Loucy (cell line): ENCODE data around the gene TIAM2.

Experiments
- H2AFZ ChIP-seq: fragments of 200-600 bp; sonication (generic); 2 replicates; pipeline ENCODE4 v1.6.0; 2016; ENCODE audit warnings: antibody characterized with exemption, mild to moderate bottlenecking, low read length, moderate library complexity
- H3F3A ChIP-seq: fragments of 200-600 bp; 2 replicates; pipeline ENCODE4 v1.6.0; 2016; ENCODE audit warnings: antibody characterized with exemption, low read depth, mild to moderate bottlenecking
- H3K27me3 ChIP-seq: fragments of 200-600 bp; sonication (generic); 2 replicates; pipeline ENCODE4 v1.6.1; 2014; ENCODE audit warnings: low read length, mild to moderate bottlenecking; ENCODE audit not compliant: insufficient read depth, poor library complexity, severe bottlenecking
- H3K36me3 ChIP-seq: fragments of 200-600 bp; sonication (generic); 2 replicates; pipeline ENCODE4 v1.6.1; 2016; ENCODE audit warnings: low read length; ENCODE audit not compliant: insufficient read depth
- H3K4me1 ChIP-seq: fragments of 200-600 bp; sonication (generic); 2 replicates; pipeline ENCODE4 v1.5.1; 2014; ENCODE audit warnings: low read length, mild to moderate bottlenecking; ENCODE audit not compliant: insufficient read depth, poor library complexity, severe bottlenecking
- H3K4me2 ChIP-seq: fragments of 200-600 bp; sonication (generic); 2 replicates; pipeline ENCODE4 v1.6.0; 2014; ENCODE audit warnings: antibody characterized with exemption, low read length, low read depth, mild to moderate bottlenecking; ENCODE audit not compliant: poor library complexity, severe bottlenecking
- H3K4me3 ChIP-seq: fragments of 200-600 bp; sonication (generic); 2 replicates; pipeline ENCODE4 v1.5.1; 2014; ENCODE audit warnings: low read length, mild to moderate bottlenecking, mixed read lengths; ENCODE audit not compliant: poor library complexity, severe bottlenecking
- H3K79me2 ChIP-seq: fragments of 200-600 bp; sonication (generic); 2 replicates; pipeline ENCODE4 v1.6.1; 2014; ENCODE audit warnings: low read length; ENCODE audit not compliant: insufficient read depth
- H3K9ac ChIP-seq: fragments of 200-600 bp; sonication (generic); 2 replicates; pipeline ENCODE4 v1.6.0; 2014; ENCODE audit warnings: mild to moderate bottlenecking, low read depth, low read length, moderate library complexity; ENCODE audit not compliant: poor library complexity, severe bottlenecking
- H3K9me2 ChIP-seq: fragments of 200-600 bp; sonication (generic); replicated peaks from 2 replicates; pipeline ENCODE4 v1.6.1; 2016; ENCODE audit warnings: low read depth, low read length, mixed read lengths
- H3K9me3 ChIP-seq: fragments of 200-600 bp; sonication (generic); 2 replicates; pipeline ENCODE4 v1.6.1; 2014; ENCODE audit warnings: mild to moderate bottlenecking, antibody characterized with exemption, low read length, low read depth; ENCODE audit not compliant: insufficient read depth
- H4K20me1 ChIP-seq: fragments of 200-600 bp; sonication (generic); 2 replicates; pipeline ENCODE4 v1.6.0; 2014; ENCODE audit warnings: antibody characterized with exemption, low read length, mild to moderate bottlenecking; ENCODE audit not compliant: insufficient read depth, poor library complexity, severe bottlenecking
- CTCF ChIP-seq: fragments of 200-600 bp; sonication (generic); conservative IDR thresholded peaks from 2 replicates; pipeline ENCODE4 v1.5.1; 2014; ENCODE audit warnings: mild to moderate bottlenecking, antibody characterized with exemption, low read length
- EZH2phosphoT487 ChIP-seq: fragments of 200-600 bp; IDR thresholded peaks from 2 replicates; pipeline ENCODE4 v1.6.1; 2018; ENCODE audit warnings: antibody characterized with exemption, mild to moderate bottlenecking, moderate library complexity, borderline replicate concordance

TIAM2 gene

GRCh38 chr6:155173488-155173887 is 178.4 kb downstream of the TIAM2 start:
- H3K4me3 ChIP-seq, result no peak overlapping the region
- H3K4me2 ChIP-seq, result no peak overlapping the region
- H3K9me3 ChIP-seq, result no peaks in the 10 kb centered on the region
- no peaks in the 10 kb centered on the region for H3K27me3 ChIP-seq
- H3K9ac ChIP-seq, result no peak overlapping the region
- H3F3A ChIP-seq, result no peaks in the 10 kb centered on the region; the same call in 1 of the 2 replicates
- no peaks in the 10 kb centered on the region for H3K79me2 ChIP-seq
- H2AFZ ChIP-seq, result no peak overlapping the region
- TF ChIP-seq EZH2phosphoT487 (no peak), CTCF (no peak)
- H3K9me2 ChIP-seq, result no peaks in the 10 kb centered on the region
- H4K20me1 ChIP-seq, result no peaks in the 10 kb centered on the region
- no peaks in the 10 kb centered on the region for H3K36me3 ChIP-seq
- H3K4me1 ChIP-seq, result no peaks in the 10 kb centered on the region

GRCh38 chr6:155174576-155175211 is 179.6 kb downstream of the TIAM2 start:
- no peaks in the 10 kb centered on the region for H3K27me3 ChIP-seq
- H3F3A ChIP-seq, result no peaks in the 10 kb centered on the region; the same call in 1 of the 2 replicates
- no peaks in the 10 kb centered on the region for H3K79me2 ChIP-seq
- no peak overlapping the region for H3K4me2 ChIP-seq
- H3K4me3 ChIP-seq, result no peak overlapping the region
- no peaks in the 10 kb centered on the region for H3K9me2 ChIP-seq
- H3K36me3 ChIP-seq, result no peaks in the 10 kb centered on the region
- no peaks in the 10 kb centered on the region for H4K20me1 ChIP-seq
- peak overlapping the region; percentile 64; the same call in 1 of the 2 replicates for H2AFZ ChIP-seq
- no peak overlapping the region for H3K9ac ChIP-seq
- no peaks in the 10 kb centered on the region for H3K4me1 ChIP-seq
- H3K9me3 ChIP-seq, result no peaks in the 10 kb centered on the region
- TF ChIP-seq CTCF, result peak; percentile 81
- TF ChIP-seq EZH2phosphoT487, result no peak

- Histone ChIP-seq H3K9me2 (no peaks in the 10 kb centered on the region), H2AFZ (no peak overlapping the region), H3K4me3 (no peak overlapping the region), H3K4me2 (no peak overlapping the region), H4K20me1 (no peaks in the 10 kb centered on the region), H3K27me3 (no peaks in the 10 kb centered on the region), H3K79me2 (no peaks in the 10 kb centered on the region), H3K36me3 (no peaks in the 10 kb centered on the region), H3K9me3 (no peaks in the 10 kb centered on the region), H3K4me1 (no peaks in the 10 kb centered on the region), H3F3A (no peaks in the 10 kb centered on the region), H3K9ac (no peak overlapping the region)
- TF ChIP-seq EZH2phosphoT487 (no peak), CTCF (peak; percentile 82)
Observed at GRCh38 chr6:155177363-155177961, 182.3 kb downstream of the TIAM2 start.
